Heart right ventricle (tissue), 16 donors: ENCODE measurements around the gene FYN. TPM values are rescaled to one million over a fixed set of nuclear protein-coding genes. Genes with fewer than 3 reads are reported as not detected.

Source experiments
- ATAC-seq, 8 donors: fragments of 200-7000 bp; cut with Tn5 transposase; one replicate each; pipeline ENCODE4 v1.9.1; 2020; ENCODE audit warnings: mild to moderate bottlenecking in 8 of 8, moderate library complexity in 8 of 8, moderate number of reproducible peaks in 1 of 8
- DNase-seq, 2 donors: peaks; one replicate each; pipeline ENCODE4 v3.0.0-alpha.2; 2020
- H3K27ac ChIP-seq, 10 donors: fragments of 200-600 bp; sonication (generic) in 2 of 10; one replicate each; pipeline versions ENCODE4 v1.5.0 to v1.8.0; 2020 to 2022; ENCODE audit warnings: mild to moderate bottlenecking in 3 of 10
- H3K27me3 ChIP-seq, 7 donors: fragments of 200-600 bp; one replicate each; pipeline ENCODE4 v1.8.0; 2021 to 2022; ENCODE audit warnings: mild to moderate bottlenecking in 2 of 7
- H3K36me3 ChIP-seq, 9 donors: fragments of 200-600 bp; sonication (generic) in 1 of 9; one replicate each; pipeline versions ENCODE4 v1.5.0 to v1.8.0; 2020 to 2022; ENCODE audit warnings: mild to moderate bottlenecking in 2 of 9
- H3K4me1 ChIP-seq, 9 donors: fragments of 200-600 bp; sonication (generic) in 1 of 9; one replicate each; pipeline versions ENCODE4 v1.5.0 to v1.8.0; 2020 to 2022; ENCODE audit warnings: mild to moderate bottlenecking in 4 of 9
- H3K4me3 ChIP-seq, 10 donors: fragments of 200-600 bp; sonication (generic) in 2 of 10; one replicate each; pipeline versions ENCODE4 v1.5.0 to v1.8.0; 2020 to 2022; ENCODE audit warnings: mild to moderate bottlenecking in 7 of 10, moderate library complexity in 2 of 10
- H3K9me3 ChIP-seq, 11 donors: fragments of 200-600 bp in 10 of 11; sonication (generic) in 2 of 11; one replicate each; pipeline versions ENCODE4 v1.5.0 to v1.8.0; 2013 to 2022; ENCODE audit warnings: mild to moderate bottlenecking in 2 of 11, control low read depth in 1 of 11, moderate library complexity in 1 of 11
- CTCF ChIP-seq, 9 donors: fragments of 200-600 bp; sonication (generic) in 2 of 9; IDR thresholded peaks; one replicate each; pipeline versions ENCODE4 v1.5.0 to v1.8.0; 2021 to 2022; ENCODE audit warnings: antibody characterized with exemption in 9 of 9, mild to moderate bottlenecking in 5 of 9, moderate library complexity in 1 of 9
- WGBS, 2 donors: extraction: QIAGEN DNeasy Blood & Tissue Kit; methylation state at CpG; one replicate each; pipeline ENCODE4 v1.1.7; 2013; ENCODE audit warnings: inconsistent platforms in 1 of 2; 5-methylcytosine and 5-hydroxymethylcytosine counted together
- intact Hi-C, 10 donors: fragments of 100-400 bp; cut with DNase I; formaldehyde crosslinking; loops; one replicate each; pipeline versions ENCODE4 v1.11.1 to v1.14.2; 2022
- polyA plus RNA-seq, 2 donors: library from polyadenylated mRNA; stranded (reverse); fragments of 200-250 nt; gene quantifications; one replicate each; pipeline ENCODE4 v1.2.3, GENCODE V29; 2013
- total RNA-seq, 10 donors: library from RNA; stranded (reverse); fragmentation: NEBNext Ultra II Directional in 3 of 10; extraction: Animal tissue kit (Norgen Biotek cat#: 25700) in 3 of 10; gene quantifications; one replicate each; pipeline versions ENCODE4 v1.2.1 to v1.2.4, GENCODE V29; 2021 to 2023
- donor health status: Arrhythmogenic right ventricular cardiomyopathy.
- donor health status: ischemic (EF 13 %, LVEDD 7.1; RV severe dilation, severe dysfunction).
- donor health status: healthy with polysubstance abuse.
- donor health status: DM: no; HTN: yes; CAD: no.
- donor health status: DM: no; HTN: no; CAD: no.
- donor health status: ischemic (EF 25% LVEDD 6.9; RV normal size, moderate dysfunction).
- donor health status: ischemic (EF 25% LVEDD 5.7; RV mildly dilated, moderate dysfunction).
- donor health status: healthy.
- donor health status: DM: yes; HTN: yes; CAD: no.
- donor health status: Ischemic cardiomyopathy.
- donor health status: ischemic (EF 35%, LVEDD 5.7; RV mildly dilated, moderate dysfunction).
- donor health status: nonischemic (EF 11% LVEDD 7.7; RV severe dilation, severe dysfunction).
- donor health status: DM: yes; HTN: yes; CAD: no.
- donor health status: PGD.
- donor health status: ischemic (EF 29% LVEDD 5.4; RV normal size, mild dysfunction).
- donor health status: nonischemic (EF 23%, LVEDD 6.1; RV moderate dilation, normal function).

Gene FYN
- total and polyA plus RNA-seq, 12 donors = 19.1 to 58.1 (median 42.2) TPM

GRCh38 chr6:111824608-111825337 is 48.5 kb downstream of the FYN start:
- peak in 5 of 8 donors; percentile 33 to 72 (median 57) for ATAC-seq
- WGBS, 2 donors = 69 to 70% methylated on average over 4 of the region's 4 CpGs
- intact Hi-C loops = no loop called here

GRCh38 chr6:111823831-111824607 is 49.2 kb downstream of the FYN start:
- Histone ChIP-seq H3K27me3 (no peaks in the 10 kb centered on the region), H3K9me3 (no peaks in the 10 kb centered on the region), H3K27ac (peak overlapping the region in 8 of 10 donors; percentile 5 to 85 (median 55)), H3K4me3 (peak overlapping the region in 1 of 10 donors; percentile 1), H3K4me1 (peaks cover 7 to 57% (median 30%) of the 10 kb centered on the region in 9 donors), H3K36me3 (peaks cover 0 to 6% (median 0%) of the 10 kb centered on the region in 9 donors)
- WGBS, 2 donors = 50 to 56% methylated on average over 4 of the region's 4 CpGs
- peak in 6 of 8 donors; percentile 43 to 75 (median 58) for ATAC-seq
- intact Hi-C loops = no loop called here
- TF ChIP-seq CTCF (IDR thresholded peaks at IDR 0.05) = no peak
- no peak for DNase-seq

More at GRCh38 chr6:111824608-111825337, 48.5 kb downstream of the FYN start:
- Histone ChIP-seq H3K9me3 (no peaks in the 10 kb centered on the region), H3K36me3 (peaks cover 0 to 6% (median 0%) of the 10 kb centered on the region in 9 donors), H3K4me1 (peaks cover 7 to 57% (median 36%) of the 10 kb centered on the region in 9 donors), H3K27me3 (no peaks in the 10 kb centered on the region), H3K4me3 (no peak overlapping the region), H3K27ac (peak overlapping the region in 6 of 10 donors; percentile 5 to 85 (median 58))
- DNase-seq = no peak
- TF ChIP-seq CTCF (IDR thresholded peaks at IDR 0.05) = no peak

- TF ChIP-seq CTCF (IDR thresholded peaks at IDR 0.05) = no peak
- 92 to 97% methylated on average over 6 of the region's 6 CpGs for WGBS, 2 donors
- H3K27ac ChIP-seq = peak overlapping the region in 9 of 10 donors; percentile 5 to 85 (median 54)
- H3K9me3 ChIP-seq = no peaks in the 10 kb centered on the region
- H3K36me3 ChIP-seq = peaks cover 0 to 7% (median 0%) of the 10 kb centered on the region in 9 donors
- H3K4me3 ChIP-seq = no peak overlapping the region
- intact Hi-C loops = no loop called here
- peaks cover 13 to 63% (median 38%) of the 10 kb centered on the region in 9 donors for H3K4me1 ChIP-seq
- no peaks in the 10 kb centered on the region for H3K27me3 ChIP-seq
- ATAC-seq (no peak), DNase-seq (no peak)
Observed at GRCh38 chr6:111823012-111823411, 50.2 kb downstream of the FYN start.

- intact Hi-C loops = loop anchor here in 1 of 10 donors (5.0 kb wide), 1 partner anchor 43 kb away; no protein-coding TSS in a partner anchor
- H3K9me3 ChIP-seq = no peaks in the 10 kb centered on the region
- H3K4me1 ChIP-seq = peaks cover 13 to 66% (median 49%) of the 10 kb centered on the region in 9 donors
- no peak overlapping the region for H3K27ac ChIP-seq
- no peaks in the 10 kb centered on the region for H3K27me3 ChIP-seq
- ATAC-seq = no peak
- 86 to 88% methylated on average over 3 of the region's 3 CpGs for WGBS, 2 donors
- H3K4me3 ChIP-seq = no peak overlapping the region
- no peak for DNase-seq
- H3K36me3 ChIP-seq = peaks cover 0 to 4% (median 0%) of the 10 kb centered on the region in 9 donors
- TF ChIP-seq CTCF (IDR thresholded peaks at IDR 0.05) = no peak
Observed at GRCh38 chr6:111819458-111819857, 53.8 kb downstream of the FYN start.
